ENCODE measurements around the gene GPR6.

The GPR6 gene

DNA sequence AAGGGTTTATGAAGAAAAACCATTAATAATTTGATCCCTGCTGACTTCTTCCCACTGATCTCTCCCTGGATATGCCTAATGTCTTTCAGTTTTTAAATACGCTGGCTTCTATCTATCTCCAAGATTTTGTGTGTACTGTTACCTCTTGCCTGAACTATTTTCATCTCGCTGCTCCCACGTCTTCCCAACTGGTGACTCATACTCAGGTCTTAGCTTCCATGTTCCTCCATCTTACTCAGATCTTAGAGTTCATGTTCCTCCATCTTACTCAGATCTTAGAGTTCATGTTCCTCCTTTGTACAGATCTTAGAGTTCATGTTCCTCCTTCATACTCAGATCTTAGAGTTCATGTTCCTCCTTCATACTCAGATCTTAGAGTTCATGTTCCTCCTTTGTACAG is 21.6 kb downstream of the GPR6 start:
- DNase-seq (ENCODE audit: low spot score): no peak

- DNase-seq (ENCODE audit: low spot score): no peak
Observed at GRCh38 chr6:110002676-110003075, 24.6 kb downstream of the GPR6 start.

- no peak for DNase-seq (ENCODE audit: low spot score)
Observed at GRCh38 chr6:110013386-110013785, 35.3 kb downstream of the GPR6 start.

- DNase-seq (ENCODE audit: low spot score): no peak
Observed at GRCh38 chr6:110015206-110015605, 37.1 kb downstream of the GPR6 start.

GRCh38 chr6:110017306-110017705 is 39.2 kb downstream of the GPR6 start:
- DNase-seq (ENCODE audit: low spot score): no peak

GRCh38 chr6:110017946-110018345 is 39.8 kb downstream of the GPR6 start:
- no peak for DNase-seq (ENCODE audit: low spot score)

DNA sequence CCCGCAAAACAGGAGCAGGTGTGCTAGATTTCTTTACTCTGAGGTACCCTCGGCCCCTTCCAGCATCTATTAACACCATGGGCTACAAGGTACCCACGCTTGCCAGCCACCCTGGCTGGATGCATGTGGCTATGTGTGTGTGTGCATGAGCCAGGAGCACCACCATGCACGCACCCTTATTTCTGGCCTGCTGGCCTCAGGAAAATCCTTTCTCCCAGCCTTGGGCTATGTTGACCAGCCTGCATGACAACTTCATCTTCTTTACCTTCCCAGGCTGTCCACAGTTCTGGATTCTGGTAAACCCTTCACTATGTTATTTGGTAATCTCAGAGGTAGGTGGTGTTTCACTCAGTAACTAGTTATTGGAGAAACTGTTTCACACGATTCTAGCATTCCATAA is 40.4 kb downstream of the GPR6 start:
- no peak for DNase-seq (ENCODE audit: low spot score)

DNA sequence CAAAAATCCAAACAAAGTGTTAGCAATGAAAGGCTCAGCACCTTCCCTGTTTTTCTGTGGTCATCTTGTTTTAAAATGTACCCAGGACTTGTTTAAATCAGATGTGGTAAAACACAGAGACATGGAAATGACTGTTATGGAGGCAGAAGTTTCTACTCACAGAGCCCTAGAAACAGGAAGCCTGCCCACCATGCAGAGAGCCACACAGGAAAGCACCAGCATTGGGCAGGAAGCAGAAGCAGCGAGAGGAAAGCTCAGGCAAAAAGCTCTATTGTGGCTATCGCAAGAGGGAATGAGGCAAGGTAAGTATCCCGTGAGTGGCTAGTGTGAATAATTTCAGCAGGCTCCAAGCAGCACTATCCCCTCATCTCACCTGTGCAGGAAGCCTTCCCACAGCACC is 42.8 kb downstream of the GPR6 start:
- no peak for DNase-seq (ENCODE audit: low spot score)

DNA sequence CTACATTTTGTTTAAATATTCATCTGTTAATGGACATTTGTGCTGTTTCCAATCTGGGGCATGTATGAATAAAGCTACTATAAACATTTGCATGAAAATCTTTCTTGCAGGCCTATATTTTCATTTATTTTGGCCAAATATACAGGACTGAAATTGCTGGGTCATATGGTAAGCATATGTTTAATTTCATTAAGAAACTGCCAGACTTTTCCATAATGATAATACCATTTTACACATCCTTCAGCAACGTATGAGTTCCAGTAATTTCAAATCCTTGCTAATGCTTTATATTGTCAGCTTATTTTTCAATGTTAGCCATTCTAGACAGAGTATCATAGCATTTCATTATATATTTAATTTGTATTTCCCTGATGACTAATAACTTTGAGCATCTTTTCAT is 51.0 kb downstream of the GPR6 start:
- no peak for DNase-seq (ENCODE audit: low spot score)

All from CD4-positive, alpha-beta T cell treated with Interleukin-2 at 100 ng/mL for 4 hours (primary cell).